ENCODE data around the gene PLCH1.
A peak's percentile ranks its signal among the peaks of the same experiment; 100 is the strongest.

PLCH1 gene

GRCh38 chr3:155326901-155327300 lies 418.0 kb downstream of the PLCH1 start:
- Histone ChIP-seq H2AFZ (ENCODE audit: low read depth, low read length) (0 out of 2 replicates have a peak overlapping the region, but pooled peaks have one; percentile 4), H3K27ac (ENCODE audit: low read length) (no peak overlapping the region), H3K9ac (ENCODE audit: low read depth, low read length) (no peak overlapping the region)

DNA sequence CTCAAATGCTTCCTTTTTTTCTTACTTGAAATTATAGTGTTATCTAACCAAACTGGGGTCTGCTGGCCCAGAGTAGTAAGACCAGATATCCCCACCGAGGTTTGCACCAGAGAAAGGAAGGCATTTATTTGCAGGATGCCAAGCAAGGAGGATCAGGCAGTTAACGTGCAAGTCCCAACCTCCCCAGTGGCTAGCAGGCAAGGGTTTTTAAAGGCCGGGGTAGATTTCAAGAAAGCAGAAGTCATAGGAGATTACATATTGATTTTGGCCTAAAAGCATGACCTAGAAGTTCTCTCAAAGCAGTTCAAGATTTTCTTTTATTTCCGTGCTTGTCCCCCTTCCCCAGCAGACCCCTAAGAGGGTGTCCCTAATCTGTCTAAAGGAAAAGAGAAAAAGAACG lies 418.6 kb downstream of the PLCH1 start:
- Histone ChIP-seq H3K27ac (ENCODE audit: low read length) (no peak overlapping the region), H2AFZ (ENCODE audit: low read depth, low read length) (no peak overlapping the region), H3K4me2 (ENCODE audit: insufficient read depth, low read length) (no peak overlapping the region)

More at GRCh38 chr3:155326901-155327300, 418.0 kb downstream of the PLCH1 start:
- Histone ChIP-seq H3K9me3 (ENCODE audit: insufficient read depth, low read length, severe bottlenecking) (no peaks in the 10 kb centered on the region), H3K4me2 (ENCODE audit: insufficient read depth, low read length) (no peak overlapping the region), H4K20me1 (ENCODE audit: insufficient read depth, low read length) (no peaks in the 10 kb centered on the region), H3K4me1 (ENCODE audit: insufficient read depth, low read length) (no peaks in the 10 kb centered on the region), H3K4me3 (ENCODE audit: low read depth in 1 of 2, low read length in 2 of 2) (no peak overlapping the region), H3K27me3 (ENCODE audit: insufficient read depth, low read length, poor library complexity) (no peaks in the 10 kb centered on the region), H3K36me3 (ENCODE audit: insufficient read depth, low read length) (no peaks in the 10 kb centered on the region), H3K79me2 (ENCODE audit: insufficient read depth, low read length) (no peaks in the 10 kb centered on the region)
- ATAC-seq (ENCODE audit: insufficient read depth, low read depth) (no peak), DNase-seq (no peak)
- TF ChIP-seq EZH2 (IDR thresholded peaks at IDR 0.05; ENCODE audit: borderline replicate concordance, low read depth, low read length, severe bottlenecking), result no peak
- TF ChIP-seq, protein P1, sequence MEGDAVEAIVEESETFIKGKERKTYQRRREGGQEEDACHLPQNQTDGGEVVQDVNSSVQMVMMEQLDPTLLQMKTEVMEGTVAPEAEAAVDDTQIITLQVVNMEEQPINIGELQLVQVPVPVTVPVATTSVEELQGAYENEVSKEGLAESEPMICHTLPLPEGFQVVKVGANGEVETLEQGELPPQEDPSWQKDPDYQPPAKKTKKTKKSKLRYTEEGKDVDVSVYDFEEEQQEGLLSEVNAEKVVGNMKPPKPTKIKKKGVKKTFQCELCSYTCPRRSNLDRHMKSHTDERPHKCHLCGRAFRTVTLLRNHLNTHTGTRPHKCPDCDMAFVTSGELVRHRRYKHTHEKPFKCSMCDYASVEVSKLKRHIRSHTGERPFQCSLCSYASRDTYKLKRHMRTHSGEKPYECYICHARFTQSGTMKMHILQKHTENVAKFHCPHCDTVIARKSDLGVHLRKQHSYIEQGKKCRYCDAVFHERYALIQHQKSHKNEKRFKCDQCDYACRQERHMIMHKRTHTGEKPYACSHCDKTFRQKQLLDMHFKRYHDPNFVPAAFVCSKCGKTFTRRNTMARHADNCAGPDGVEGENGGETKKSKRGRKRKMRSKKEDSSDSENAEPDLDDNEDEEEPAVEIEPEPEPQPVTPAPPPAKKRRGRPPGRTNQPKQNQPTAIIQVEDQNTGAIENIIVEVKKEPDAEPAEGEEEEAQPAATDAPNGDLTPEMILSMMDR (IDR thresholded peaks at IDR 0.05; ENCODE audit: borderline replicate concordance, extremely low read depth, low read length, poor library complexity, severe bottlenecking), result no peak

More for the DNA sequence above, 418.6 kb downstream of the PLCH1 start:
- DNase-seq, result no peak
- no peaks in the 10 kb centered on the region for H3K4me1 ChIP-seq (ENCODE audit: insufficient read depth, low read length)
- no peak overlapping the region for H3K4me3 ChIP-seq (ENCODE audit: low read depth in 1 of 2, low read length in 2 of 2)
- ATAC-seq (ENCODE audit: insufficient read depth, low read depth), result no peak
- TF ChIP-seq, protein P1 (IDR thresholded peaks at IDR 0.05; ENCODE audit: borderline replicate concordance, extremely low read depth, low read length, poor library complexity, severe bottlenecking), result no peak
- no peak for TF ChIP-seq EZH2 (IDR thresholded peaks at IDR 0.05; ENCODE audit: borderline replicate concordance, low read depth, low read length, severe bottlenecking)
- H3K79me2 ChIP-seq (ENCODE audit: insufficient read depth, low read length), result no peaks in the 10 kb centered on the region
- no peak overlapping the region for H3K9ac ChIP-seq (ENCODE audit: low read depth, low read length)
- no peaks in the 10 kb centered on the region for H3K27me3 ChIP-seq (ENCODE audit: insufficient read depth, low read length, poor library complexity)
- H4K20me1 ChIP-seq (ENCODE audit: insufficient read depth, low read length), result no peaks in the 10 kb centered on the region
- no peaks in the 10 kb centered on the region for H3K9me3 ChIP-seq (ENCODE audit: insufficient read depth, low read length, severe bottlenecking)
- no peaks in the 10 kb centered on the region for H3K36me3 ChIP-seq (ENCODE audit: insufficient read depth, low read length)

All from DND-41 (cell line).